Dedifferentiated amniotic fluid mesenchymal stem cell (primary cell): ENCODE measurements around the gene ARID2.
A peak's percentile ranks its signal among the peaks of the same experiment; 100 is the strongest.

ENCODE experiments used
- DNase-seq: peaks from one replicate; pipeline ENCODE4 v3.0.0-alpha.2; 2016; ENCODE audit errors: extremely low spot score

Gene ARID2

GRCh38 chr12:45853550-45853949, 124.0 kb downstream of the ARID2 start:
- no peak for DNase-seq

- no peak for DNase-seq
Measured at GRCh38 chr12:45863332-45863731, 133.8 kb downstream of the ARID2 start.

- no peak for DNase-seq
Measured at GRCh38 chr12:45866299-45866698, 136.8 kb downstream of the ARID2 start.

GRCh38 chr12:45872446-45872845, 142.9 kb downstream of the ARID2 start:
- no peak for DNase-seq

GRCh38 chr12:45877069-45877468, 147.6 kb downstream of the ARID2 start:
- no peak for DNase-seq

GRCh38 chr12:45878630-45879255, 149.2 kb downstream of the ARID2 start:
- DNase-seq = no peak

GRCh38 chr12:45879363-45879895, 149.9 kb downstream of the ARID2 start:
- no peak for DNase-seq

- no peak for DNase-seq
Measured at GRCh38 chr12:45880533-45880932, 151.0 kb downstream of the ARID2 start.

GRCh38 chr12:45883187-45883586, 153.7 kb downstream of the ARID2 start:
- no peak for DNase-seq

GRCh38 chr12:45886685-45887084, 157.2 kb downstream of the ARID2 start:
- no peak for DNase-seq

- no peak for DNase-seq
Measured at GRCh38 chr12:45887544-45887943, 158.0 kb downstream of the ARID2 start.

GRCh38 chr12:45890276-45890675, 160.8 kb downstream of the ARID2 start:
- DNase-seq = no peak

GRCh38 chr12:45893240-45893639, 163.7 kb downstream of the ARID2 start:
- DNase-seq = no peak

- DNase-seq = no peak
Measured at GRCh38 chr12:45895961-45896360, 166.5 kb downstream of the ARID2 start.

- DNase-seq = no peak
Measured at GRCh38 chr12:45898094-45898493, 168.6 kb downstream of the ARID2 start.

GRCh38 chr12:45907955-45908354, 178.4 kb downstream of the ARID2 start:
- DNase-seq = no peak

GRCh38 chr12:45909041-45909713, 179.7 kb downstream of the ARID2 start:
- no peak for DNase-seq

- DNase-seq = no peak
Measured at GRCh38 chr12:45912774-45913173, 183.3 kb downstream of the ARID2 start.

GRCh38 chr12:45913631-45914030, 184.1 kb downstream of the ARID2 start:
- DNase-seq = no peak

- peak; percentile 56 for DNase-seq
Measured at GRCh38 chr12:45914090-45914489, 184.6 kb downstream of the ARID2 start.

- no peak for DNase-seq
Measured at GRCh38 chr12:45915405-45915804, 185.9 kb downstream of the ARID2 start.

- DNase-seq = no peak
Measured at GRCh38 chr12:45918818-45919217, 189.3 kb downstream of the ARID2 start.

- DNase-seq = no peak
Measured at GRCh38 chr12:45928309-45928708, 198.8 kb downstream of the ARID2 start.
